Coronary artery (tissue), 2 donors: ENCODE results near the gene BATF3.
"Not testable (repeated sequence)": the region's sequence is repeated elsewhere in the genome, so short reads cannot be mapped to it uniquely, and the experiment has no call there.

Experiments
- DNase-seq: peaks from one replicate; pipeline ENCODE4 v3.0.0-alpha.2; 2017; ENCODE audit warnings: low spot score
- H3K27ac ChIP-seq, 2 donors: fragments of 200-600 bp; sonication (generic); one replicate each; pipeline ENCODE4 v1.5.1; 2016 to 2019
- H3K4me3 ChIP-seq: fragments of 200-600 bp; sonication (generic); 2 replicates; pipeline ENCODE4 v1.5.1; 2016; ENCODE audit warnings: mild to moderate bottlenecking, moderate library complexity
- TF ChIP-seq, protein P1 (sequence below): fragments of 200-600 bp; sonication (generic); IDR thresholded peaks from one replicate; pipeline ENCODE4 v1.5.1; 2019; ENCODE audit warnings: antibody characterized with exemption

BATF3 gene

GRCh38 chr1:212718499-212718898 lies 18.9 kb upstream of the BATF3 start:
- H3K27ac ChIP-seq = no peak overlapping the region
- no peak overlapping the region for H3K4me3 ChIP-seq
- TF ChIP-seq, protein P1, sequence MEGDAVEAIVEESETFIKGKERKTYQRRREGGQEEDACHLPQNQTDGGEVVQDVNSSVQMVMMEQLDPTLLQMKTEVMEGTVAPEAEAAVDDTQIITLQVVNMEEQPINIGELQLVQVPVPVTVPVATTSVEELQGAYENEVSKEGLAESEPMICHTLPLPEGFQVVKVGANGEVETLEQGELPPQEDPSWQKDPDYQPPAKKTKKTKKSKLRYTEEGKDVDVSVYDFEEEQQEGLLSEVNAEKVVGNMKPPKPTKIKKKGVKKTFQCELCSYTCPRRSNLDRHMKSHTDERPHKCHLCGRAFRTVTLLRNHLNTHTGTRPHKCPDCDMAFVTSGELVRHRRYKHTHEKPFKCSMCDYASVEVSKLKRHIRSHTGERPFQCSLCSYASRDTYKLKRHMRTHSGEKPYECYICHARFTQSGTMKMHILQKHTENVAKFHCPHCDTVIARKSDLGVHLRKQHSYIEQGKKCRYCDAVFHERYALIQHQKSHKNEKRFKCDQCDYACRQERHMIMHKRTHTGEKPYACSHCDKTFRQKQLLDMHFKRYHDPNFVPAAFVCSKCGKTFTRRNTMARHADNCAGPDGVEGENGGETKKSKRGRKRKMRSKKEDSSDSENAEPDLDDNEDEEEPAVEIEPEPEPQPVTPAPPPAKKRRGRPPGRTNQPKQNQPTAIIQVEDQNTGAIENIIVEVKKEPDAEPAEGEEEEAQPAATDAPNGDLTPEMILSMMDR = no peak
- DNase-seq = no peak

- H3K4me3 ChIP-seq = no peak overlapping the region
- TF ChIP-seq, protein P1 = no peak
- no peak overlapping the region for H3K27ac ChIP-seq
- DNase-seq = no peak
These were observed 16.5 kb upstream of the BATF3 start for GRCh38 chr1:212716161-212716560.

- no peak overlapping the region for H3K4me3 ChIP-seq
- TF ChIP-seq, protein P1 = no peak
- DNase-seq = no peak
- H3K27ac ChIP-seq = no peak overlapping the region
These were observed 14.0 kb upstream of the BATF3 start for GRCh38 chr1:212713465-212714136.

GRCh38 chr1:212712451-212713303 lies 13.0 kb upstream of the BATF3 start:
- no peak overlapping the region for H3K27ac ChIP-seq
- TF ChIP-seq, protein P1 = no peak
- no peak for DNase-seq
- no peak overlapping the region for H3K4me3 ChIP-seq

DNA sequence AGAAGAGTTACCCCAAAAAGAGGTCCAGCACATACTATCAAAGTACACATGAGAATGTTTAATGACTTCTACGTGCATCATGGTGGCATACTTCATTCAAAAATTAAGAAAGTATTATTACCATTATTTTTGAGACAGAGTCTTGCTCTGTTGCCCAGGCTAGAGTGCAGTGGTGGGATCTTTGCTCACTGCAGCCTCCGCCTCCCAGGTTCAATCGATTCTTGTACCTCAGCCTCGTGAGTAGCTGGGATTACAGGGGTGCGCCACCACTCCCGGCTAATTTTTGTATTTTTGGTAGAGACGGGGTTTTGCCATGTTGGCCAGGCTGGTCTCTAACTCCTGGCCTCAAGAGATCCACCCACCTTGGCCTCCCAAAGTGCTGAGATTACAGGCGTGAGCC lies 12.3 kb upstream of the BATF3 start:
- DNase-seq, H3K4me3 ChIP-seq, H3K27ac ChIP-seq: not testable (repeated sequence)

GRCh38 chr1:212710566-212710965 lies 10.9 kb upstream of the BATF3 start:
- DNase-seq = no peak
- no peak overlapping the region for H3K4me3 ChIP-seq
- no peak overlapping the region for H3K27ac ChIP-seq
- TF ChIP-seq, protein P1 = no peak

DNA sequence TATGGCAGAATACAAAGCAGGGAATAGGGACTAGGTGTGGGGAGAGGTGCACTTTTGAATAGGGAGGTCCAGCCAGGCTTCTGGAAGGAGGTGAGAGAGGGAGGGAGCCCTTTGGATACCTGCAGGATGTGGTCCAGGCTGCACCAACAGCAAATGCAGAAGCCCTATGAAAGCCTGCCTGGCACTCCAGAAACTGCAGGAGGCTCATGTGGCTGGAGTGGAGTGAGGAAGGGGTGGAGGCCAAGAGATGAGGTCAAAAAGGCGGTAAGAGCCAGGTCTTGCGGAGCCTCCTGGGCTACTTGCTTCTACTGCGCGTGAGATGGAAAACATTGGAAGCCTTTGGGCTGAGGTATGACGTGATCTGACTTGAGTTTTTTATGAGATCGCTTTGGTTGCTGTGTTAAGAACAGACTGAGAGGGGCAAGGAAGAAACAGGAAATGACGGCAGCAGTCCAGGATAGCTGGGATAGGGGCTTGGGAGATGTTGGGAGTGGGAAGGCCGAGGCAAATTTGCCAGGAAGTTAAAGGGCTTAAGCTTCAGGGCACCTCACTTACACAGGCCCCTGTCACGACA lies 4.4 kb upstream of the BATF3 start:
- Histone ChIP-seq H3K4me3 (no peak overlapping the region), H3K27ac (no peak overlapping the region)
- DNase-seq = no peak
- TF ChIP-seq, protein P1 = no peak
